Measurements from ENCODE around the gene C13orf46.
"Not testable (repeated sequence)": the region's sequence is repeated elsewhere in the genome, so short reads cannot be mapped to it uniquely, and the experiment has no call there.

C13orf46 gene
- 7.2 to 12.5 (median 9.6) reads per million in 4 experiments for total RNA-seq

GRCh38 chr13:113973218-113974164 lies at the start of gene C13orf46:
Gene C13orf46, minus strand, starts transcription at chr13:113974076. Its CDS starts 79 bp downstream, at chr13:113973997.
- DNase-seq, result no peak

- DNase-seq, result no peak
Observed at GRCh38 chr13:114022876-114023275, 49.0 kb upstream of the C13orf46 start.

- no peak for DNase-seq
Observed at GRCh38 chr13:114022309-114022669, 48.4 kb upstream of the C13orf46 start.

GRCh38 chr13:114021464-114022308 lies 47.8 kb upstream of the C13orf46 start:
- no peak for DNase-seq

GRCh38 chr13:114020750-114021463 lies 47.0 kb upstream of the C13orf46 start:
- no peak for DNase-seq

- not testable (repeated sequence) for DNase-seq
Observed at GRCh38 chr13:114020134-114020533, 46.3 kb upstream of the C13orf46 start.

- DNase-seq, result peak; percentile 41
Observed at GRCh38 chr13:114019367-114019766, 45.5 kb upstream of the C13orf46 start.

GRCh38 chr13:114018461-114019055 lies 44.7 kb upstream of the C13orf46 start:
- DNase-seq, result no peak

GRCh38 chr13:114017966-114018365 lies 44.1 kb upstream of the C13orf46 start:
- no peak for DNase-seq

GRCh38 chr13:114017028-114017630 lies 43.3 kb upstream of the C13orf46 start:
- DNase-seq, result no peak

GRCh38 chr13:114016321-114017027 lies 42.6 kb upstream of the C13orf46 start:
- no peak for DNase-seq

GRCh38 chr13:114015969-114016295 lies 42.1 kb upstream of the C13orf46 start:
- DNase-seq, result no peak

GRCh38 chr13:114015111-114015968 lies 41.5 kb upstream of the C13orf46 start:
- no peak for DNase-seq

GRCh38 chr13:114013952-114014629 lies 40.2 kb upstream of the C13orf46 start:
- DNase-seq, result no peak

- no peak for DNase-seq
Observed at GRCh38 chr13:114013336-114013735, 39.5 kb upstream of the C13orf46 start.

- DNase-seq, result no peak
Observed at GRCh38 chr13:114012921-114013320, 39.0 kb upstream of the C13orf46 start.

- no peak for DNase-seq
Observed at GRCh38 chr13:114012141-114012540, 38.3 kb upstream of the C13orf46 start.

GRCh38 chr13:114011226-114011625 lies 37.4 kb upstream of the C13orf46 start:
- no peak for DNase-seq

GRCh38 chr13:114010401-114011101 lies 36.7 kb upstream of the C13orf46 start:
- no peak for DNase-seq

All from effector CD8-positive, alpha-beta T cell (primary cell).